ENCODE data around the gene SLC9A5. TPM values are rescaled to one million over a fixed set of nuclear protein-coding genes. Genes with fewer than 3 reads are reported as not detected.
A peak's percentile ranks its signal among the peaks of the same experiment; 100 is the strongest.

Gene SLC9A5
- total and polyA plus RNA-seq, 4 donors: 1.4 to 9.1 (median 3.9) TPM

DNA sequence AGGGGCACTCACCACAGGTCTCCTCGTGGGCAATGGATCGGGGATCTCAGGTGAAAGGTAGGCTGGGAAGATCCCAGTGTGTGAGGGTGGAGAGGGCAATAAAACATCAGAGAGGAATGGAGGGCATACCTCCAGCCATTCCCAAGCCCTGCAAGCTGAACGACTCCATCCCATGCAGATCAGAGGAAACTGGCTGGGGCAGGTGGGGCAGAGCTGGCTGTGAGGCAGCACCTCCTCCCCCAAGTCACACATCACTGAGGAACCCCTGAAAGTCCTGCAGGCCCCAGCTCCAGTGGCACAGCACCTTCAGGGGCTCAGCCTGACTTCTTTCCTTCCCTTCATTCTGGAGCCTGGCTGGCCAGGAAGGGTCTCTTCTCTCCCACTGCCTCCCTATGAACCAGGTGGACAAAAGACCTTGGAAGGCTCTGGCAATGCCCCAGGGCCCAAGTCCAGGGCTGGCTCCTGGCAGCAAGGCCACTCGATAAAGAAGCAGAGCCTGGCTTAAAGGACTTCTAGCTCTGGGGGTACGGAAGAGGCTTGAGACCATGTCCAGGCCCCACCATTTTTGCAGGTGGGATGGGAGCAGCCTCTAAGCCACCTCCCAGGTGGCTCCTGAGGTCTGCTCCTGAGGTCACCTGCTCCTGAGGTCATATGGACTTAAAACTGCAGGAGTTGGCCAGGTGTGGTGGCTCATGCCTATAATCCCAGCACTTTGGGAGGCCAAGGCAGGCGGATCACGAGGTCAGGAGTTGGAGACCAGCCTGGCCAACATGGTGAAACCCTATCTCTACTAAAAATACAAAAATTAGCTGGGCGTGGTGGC is 35.4 kb upstream of the SLC9A5 start:
- peaks cover 68% of the 10 kb centered on the region for H3K36me3 ChIP-seq (ENCODE audit: control insufficient read depth, insufficient read depth, low read length)
- H3K9me3 ChIP-seq (ENCODE audit: control insufficient read depth, insufficient read depth, low read length): no peaks in the 10 kb centered on the region
- DNase-seq (ENCODE audit: low read depth in 4 of 6, low spot score in 6 of 6): no peak
- 64% methylated on average over 5 of the region's 8 CpGs for WGBS (ENCODE audit: insufficient coverage)
- H3K4me3 ChIP-seq (ENCODE audit: low read depth, low read length): no peak overlapping the region
- no peaks in the 10 kb centered on the region for H3K4me1 ChIP-seq (ENCODE audit: control insufficient read depth, insufficient read depth, low read length)
- H3K27ac ChIP-seq (ENCODE audit: low read depth, low read length): no peak overlapping the region
- H3K27me3 ChIP-seq (ENCODE audit: control insufficient read depth, insufficient read depth, low read length): no peaks in the 10 kb centered on the region

DNA sequence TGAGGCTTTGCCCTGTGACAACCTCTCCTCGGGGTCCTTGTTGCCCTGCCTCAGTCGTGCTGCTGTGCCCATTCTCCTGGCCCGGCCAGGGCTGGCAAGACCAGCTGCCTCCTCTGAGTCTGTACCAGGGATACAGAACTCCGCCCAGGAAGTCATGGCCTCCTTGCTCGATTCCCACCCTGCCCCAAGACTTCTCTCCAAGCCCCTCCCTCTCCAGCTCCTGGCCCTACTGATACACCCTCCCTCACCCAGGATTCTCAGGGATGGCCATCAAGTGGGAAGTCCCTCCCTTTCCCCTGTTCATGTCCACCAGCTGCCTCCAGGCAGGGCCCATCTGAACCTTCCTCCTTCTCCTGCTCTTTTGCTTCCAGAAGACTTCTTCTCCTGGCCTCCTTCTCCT is 33.1 kb upstream of the SLC9A5 start:
- 67% methylated on average over 5 of the region's 5 CpGs for WGBS (ENCODE audit: insufficient coverage)
- no peaks in the 10 kb centered on the region for H3K4me1 ChIP-seq (ENCODE audit: control insufficient read depth, insufficient read depth, low read length)
- H3K4me3 ChIP-seq (ENCODE audit: low read depth, low read length): no peak overlapping the region
- peaks cover 45% of the 10 kb centered on the region for H3K36me3 ChIP-seq (ENCODE audit: control insufficient read depth, insufficient read depth, low read length)
- no peak overlapping the region for H3K27ac ChIP-seq (ENCODE audit: low read depth, low read length)
- no peaks in the 10 kb centered on the region for H3K9me3 ChIP-seq (ENCODE audit: control insufficient read depth, insufficient read depth, low read length)
- no peaks in the 10 kb centered on the region for H3K27me3 ChIP-seq (ENCODE audit: control insufficient read depth, insufficient read depth, low read length)
- no peak for DNase-seq (ENCODE audit: low read depth in 4 of 6, low spot score in 6 of 6)

DNA sequence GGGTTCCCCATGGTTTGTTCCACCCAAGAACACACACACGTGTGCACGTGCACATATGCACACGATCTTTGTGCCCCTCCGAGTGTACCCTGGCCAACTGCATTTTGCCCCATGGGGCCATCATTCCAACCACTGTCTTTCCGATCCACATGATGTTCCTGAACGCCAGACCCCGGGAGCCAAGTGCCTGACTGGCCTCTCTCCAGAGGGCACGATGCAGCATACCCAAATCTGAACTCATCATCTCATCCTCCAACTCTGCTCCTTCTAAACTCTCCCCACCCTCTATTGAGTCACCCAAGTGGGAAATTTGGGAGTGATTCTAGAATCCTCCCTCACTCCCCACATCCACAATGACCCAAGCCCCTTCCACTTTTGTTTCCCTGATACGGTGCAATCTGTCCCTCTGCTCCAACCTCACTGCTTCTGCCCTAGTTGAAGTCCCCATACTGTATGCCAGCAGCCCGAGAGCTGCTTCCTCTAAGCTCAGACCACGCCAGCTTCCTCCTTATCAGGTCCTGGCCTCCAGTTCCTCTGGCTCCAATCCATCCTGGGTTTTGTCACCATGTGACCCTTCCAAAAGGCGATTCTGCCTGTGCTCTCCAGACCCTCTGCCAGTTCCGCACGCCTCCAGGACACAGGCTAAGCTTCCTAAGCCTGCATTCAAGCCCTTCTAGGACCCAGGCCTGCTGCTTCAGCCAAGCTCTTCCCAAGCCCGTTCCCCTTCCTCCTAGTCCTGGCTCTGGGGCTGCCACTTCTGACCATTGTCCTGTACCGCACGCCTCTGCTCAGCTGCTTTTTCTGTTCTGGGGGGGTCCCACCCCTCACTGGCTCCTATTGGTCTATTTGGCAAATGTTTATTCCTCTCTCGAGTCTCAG is 31.9 kb upstream of the SLC9A5 start:
- Histone ChIP-seq H3K4me1 (ENCODE audit: control insufficient read depth, insufficient read depth, low read length) (no peaks in the 10 kb centered on the region), H3K9me3 (ENCODE audit: control insufficient read depth, insufficient read depth, low read length) (no peaks in the 10 kb centered on the region), H3K36me3 (ENCODE audit: control insufficient read depth, insufficient read depth, low read length) (peaks cover 40% of the 10 kb centered on the region), H3K27me3 (ENCODE audit: control insufficient read depth, insufficient read depth, low read length) (no peaks in the 10 kb centered on the region), H3K27ac (ENCODE audit: low read depth, low read length) (no peak overlapping the region), H3K4me3 (ENCODE audit: low read depth, low read length) (no peak overlapping the region)
- WGBS (ENCODE audit: insufficient coverage): 78% methylated on average over 15 of the region's 18 CpGs
- no peak for DNase-seq (ENCODE audit: low read depth in 4 of 6, low spot score in 6 of 6)

DNA sequence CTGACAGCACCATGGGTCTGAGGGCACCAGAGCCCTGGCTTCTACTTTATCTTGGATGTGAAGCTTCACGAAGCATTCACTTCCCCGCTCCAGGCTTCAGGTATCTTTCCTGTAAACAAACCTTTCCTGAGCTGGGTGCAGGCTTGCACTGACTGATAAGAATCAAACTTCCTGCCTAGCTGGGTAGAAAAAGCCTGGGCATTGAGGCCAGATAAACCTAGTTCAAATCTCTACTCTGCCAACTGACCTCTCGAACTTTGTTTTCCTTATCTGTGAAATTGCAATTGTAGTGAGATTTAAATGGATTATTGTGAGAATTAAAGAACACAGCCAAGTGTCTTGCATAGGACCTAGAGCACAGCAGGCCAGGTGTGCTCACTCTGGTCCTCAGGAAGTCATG is 24.8 kb upstream of the SLC9A5 start:
- Histone ChIP-seq H3K4me1 (ENCODE audit: control insufficient read depth, insufficient read depth, low read length) (peaks cover 28% of the 10 kb centered on the region), H3K27me3 (ENCODE audit: control insufficient read depth, insufficient read depth, low read length) (no peaks in the 10 kb centered on the region), H3K4me3 (ENCODE audit: low read depth, low read length) (no peak overlapping the region), H3K9me3 (ENCODE audit: control insufficient read depth, insufficient read depth, low read length) (no peaks in the 10 kb centered on the region), H3K36me3 (ENCODE audit: control insufficient read depth, insufficient read depth, low read length) (peaks cover 23% of the 10 kb centered on the region), H3K27ac (ENCODE audit: low read depth, low read length) (no peak overlapping the region)
- 100% methylated on average over 2 of the region's 3 CpGs for WGBS (ENCODE audit: insufficient coverage)
- DNase-seq (ENCODE audit: low read depth in 4 of 6, low spot score in 6 of 6): no peak

DNA sequence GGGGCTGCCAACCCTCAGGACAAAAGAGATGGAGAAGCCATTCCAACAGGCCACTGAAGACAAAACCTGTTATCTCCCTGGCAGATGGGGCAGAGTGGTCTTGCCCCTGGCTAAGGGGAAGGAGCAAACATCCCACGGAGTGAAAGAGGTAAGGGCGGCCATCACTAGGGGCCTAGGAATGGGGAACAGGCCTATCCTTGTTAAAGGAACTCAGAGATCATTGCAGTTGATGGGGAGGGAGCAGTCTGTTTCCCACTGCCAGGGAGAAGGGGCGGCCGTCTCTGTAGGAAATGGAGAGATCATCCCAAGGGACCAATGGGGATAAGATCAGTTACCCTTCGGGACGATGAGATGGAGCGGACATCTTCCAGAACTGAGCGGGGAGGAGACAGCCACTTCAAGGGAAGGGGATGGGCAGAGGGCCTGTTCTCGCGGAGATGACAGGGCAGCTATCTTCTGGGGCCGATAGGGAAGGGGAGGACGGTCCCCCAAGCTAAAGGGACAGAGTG is 22.4 kb upstream of the SLC9A5 start:
- H3K27ac ChIP-seq (ENCODE audit: low read depth, low read length): peak overlapping the region; percentile 44

DNA sequence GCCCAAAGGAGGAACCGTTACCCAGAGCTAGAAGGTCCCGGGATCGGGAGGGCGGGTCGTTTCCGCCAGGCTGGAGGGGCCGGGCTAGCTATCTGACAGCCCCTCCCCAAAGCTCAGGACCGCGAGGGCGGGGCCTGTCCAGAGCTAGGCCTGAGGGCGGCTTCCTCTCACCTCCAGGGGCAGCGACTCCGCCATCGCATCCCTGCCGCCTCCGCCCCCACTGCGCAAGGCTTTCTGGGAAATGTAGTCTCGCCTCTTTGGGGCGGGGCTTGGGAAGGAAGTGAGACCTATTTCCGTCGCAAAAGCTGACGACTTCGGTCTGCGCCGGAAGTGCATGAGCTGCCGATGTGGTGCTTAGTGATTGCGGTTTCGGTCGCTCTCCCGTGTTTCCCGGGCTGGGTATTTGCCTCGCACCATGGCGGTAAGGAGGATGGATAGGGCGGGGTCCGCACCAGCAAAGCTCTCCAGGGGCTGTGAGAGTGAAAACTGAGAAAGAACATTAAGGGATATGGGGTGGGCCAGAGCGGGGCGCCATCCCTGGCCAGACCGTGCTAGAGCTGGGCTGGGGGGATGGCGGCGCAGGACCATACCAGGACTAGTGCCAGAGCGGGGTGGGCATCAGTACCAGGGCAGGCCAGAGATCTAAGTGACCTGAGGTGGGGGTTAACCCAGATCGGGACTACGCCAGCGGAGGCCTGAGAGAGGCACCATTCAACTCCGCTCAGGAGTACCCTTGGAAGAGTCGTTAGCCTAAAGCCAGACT is 21.8 kb upstream of the SLC9A5 start, which contains the start of gene TMEM208:
TSS of gene TMEM208 (plus strand) at position 327 of the 763 bp plus-strand sequence. CDS start at position 416, 89 bp downstream.
- no peaks in the 10 kb centered on the region for H3K9me3 ChIP-seq (ENCODE audit: control insufficient read depth, insufficient read depth, low read length)
- no peaks in the 10 kb centered on the region for H3K27me3 ChIP-seq (ENCODE audit: control insufficient read depth, insufficient read depth, low read length)
- peaks cover 28% of the 10 kb centered on the region for H3K4me1 ChIP-seq (ENCODE audit: control insufficient read depth, insufficient read depth, low read length)
- 0% methylated on average over 46 of the region's 46 CpGs for WGBS (ENCODE audit: insufficient coverage)
- peaks cover 53% of the 10 kb centered on the region for H3K36me3 ChIP-seq (ENCODE audit: control insufficient read depth, insufficient read depth, low read length)
- peak within 1 kb of the TSS; percentile 67 for H3K27ac ChIP-seq (ENCODE audit: low read depth, low read length)
- DNase-seq (ENCODE audit: low read depth in 4 of 6, low spot score in 6 of 6): peak; percentile 97 to 100 (median 99)
- peak within 1 kb of the TSS; percentile 94 for H3K4me3 ChIP-seq (ENCODE audit: low read depth, low read length)

More for the DNA sequence above, 22.4 kb upstream of the SLC9A5 start:
- no peaks in the 10 kb centered on the region for H3K27me3 ChIP-seq (ENCODE audit: control insufficient read depth, insufficient read depth, low read length)
- H3K9me3 ChIP-seq (ENCODE audit: control insufficient read depth, insufficient read depth, low read length): no peaks in the 10 kb centered on the region
- DNase-seq (ENCODE audit: low read depth in 4 of 6, low spot score in 6 of 6): no peak
- H3K36me3 ChIP-seq (ENCODE audit: control insufficient read depth, insufficient read depth, low read length): peaks cover 46% of the 10 kb centered on the region
- peaks cover 28% of the 10 kb centered on the region for H3K4me1 ChIP-seq (ENCODE audit: control insufficient read depth, insufficient read depth, low read length)
- 6% methylated on average over 12 of the region's 12 CpGs for WGBS (ENCODE audit: insufficient coverage)
- H3K4me3 ChIP-seq (ENCODE audit: low read depth, low read length): peak overlapping the region; percentile 94

DNA sequence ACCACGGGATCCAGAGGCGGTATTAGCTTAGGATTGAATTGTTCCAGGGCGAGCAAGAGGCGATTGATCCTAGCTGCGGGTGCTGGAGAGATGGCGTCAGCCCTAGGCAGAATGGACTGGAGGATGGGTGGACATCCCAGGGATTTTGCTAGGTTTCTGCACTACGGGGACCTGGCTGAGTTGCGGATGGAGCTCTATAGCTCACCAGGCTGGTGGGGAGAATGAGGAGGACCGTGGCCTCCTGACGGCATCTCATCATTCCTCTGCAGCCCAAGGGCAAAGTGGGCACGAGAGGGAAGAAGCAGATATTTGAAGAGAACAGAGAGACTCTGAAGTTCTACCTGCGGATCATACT is 21.2 kb upstream of the SLC9A5 start:
- H3K4me1 ChIP-seq (ENCODE audit: control insufficient read depth, insufficient read depth, low read length): peaks cover 28% of the 10 kb centered on the region
- H3K9me3 ChIP-seq (ENCODE audit: control insufficient read depth, insufficient read depth, low read length): no peaks in the 10 kb centered on the region
- peak overlapping the region; percentile 94 for H3K4me3 ChIP-seq (ENCODE audit: low read depth, low read length)
- H3K27me3 ChIP-seq (ENCODE audit: control insufficient read depth, insufficient read depth, low read length): no peaks in the 10 kb centered on the region
- no peak for DNase-seq (ENCODE audit: low read depth in 4 of 6, low spot score in 6 of 6)
- 15% methylated on average over 11 of the region's 12 CpGs for WGBS (ENCODE audit: insufficient coverage)
- H3K36me3 ChIP-seq (ENCODE audit: control insufficient read depth, insufficient read depth, low read length): peaks cover 58% of the 10 kb centered on the region
- H3K27ac ChIP-seq (ENCODE audit: low read depth, low read length): no peak overlapping the region

- no peaks in the 10 kb centered on the region for H3K27me3 ChIP-seq (ENCODE audit: control insufficient read depth, insufficient read depth, low read length)
- peaks cover 28% of the 10 kb centered on the region for H3K4me1 ChIP-seq (ENCODE audit: control insufficient read depth, insufficient read depth, low read length)
- peak overlapping the region; percentile 94 for H3K4me3 ChIP-seq (ENCODE audit: low read depth, low read length)
- DNase-seq (ENCODE audit: low read depth in 4 of 6, low spot score in 6 of 6): no peak
- H3K36me3 ChIP-seq (ENCODE audit: control insufficient read depth, insufficient read depth, low read length): peaks cover 55% of the 10 kb centered on the region
- WGBS (ENCODE audit: insufficient coverage): 95% methylated on average over 7 of the region's 9 CpGs
- H3K9me3 ChIP-seq (ENCODE audit: control insufficient read depth, insufficient read depth, low read length): no peaks in the 10 kb centered on the region
- no peak overlapping the region for H3K27ac ChIP-seq (ENCODE audit: low read depth, low read length)
Observed at GRCh38 chr16:67228034-67228785, 20.6 kb upstream of the SLC9A5 start.
